OCI-LY1 (cell line): ENCODE measurements around the gene TNS4.

Source experiments
- H2AFZ ChIP-seq: fragments of 200-600 bp; sonication (generic), shearing (Covaris generic); 2 replicates; pipeline ENCODE4 v1.6.0; 2014; ENCODE audit warnings: antibody characterized with exemption, mild to moderate bottlenecking, low read length
- H3F3A ChIP-seq: fragments of 200-600 bp; sonication (generic), shearing (Covaris generic); 2 replicates; pipeline ENCODE4 v1.6.0; 2014; ENCODE audit warnings: mild to moderate bottlenecking, antibody characterized with exemption, low read length, moderate library complexity; ENCODE audit not compliant: insufficient read depth
- H3K27ac ChIP-seq: fragments of 200-600 bp; sonication (generic); 2 replicates; pipeline ENCODE4 v1.5.1; 2014; ENCODE audit warnings: low read length, mixed run types, mild to moderate bottlenecking, low read depth; ENCODE audit not compliant: poor library complexity, severe bottlenecking
- H3K27me3 ChIP-seq: fragments of 200-600 bp; sonication (generic); 2 replicates; pipeline ENCODE4 v1.6.0; 2014; ENCODE audit warnings: antibody characterized with exemption, mild to moderate bottlenecking, low read length, moderate library complexity; ENCODE audit not compliant: insufficient read depth
- H3K36me3 ChIP-seq: fragments of 200-600 bp; sonication (generic); 2 replicates; pipeline ENCODE4 v1.6.1; 2014; ENCODE audit warnings: mild to moderate bottlenecking, antibody characterized with exemption, low read length, moderate library complexity, mixed read lengths; ENCODE audit not compliant: insufficient read depth
- H3K4me1 ChIP-seq: fragments of 200-600 bp; sonication (generic); 2 replicates; pipeline ENCODE4 v1.5.1; 2014; ENCODE audit warnings: mild to moderate bottlenecking, low read length, moderate library complexity; ENCODE audit not compliant: insufficient read depth, severe bottlenecking
- H3K4me2 ChIP-seq: fragments of 200-600 bp; sonication (generic), shearing (Covaris generic); 2 replicates; pipeline ENCODE4 v1.6.1; 2014; ENCODE audit warnings: low read length
- H3K4me3 ChIP-seq: fragments of 200-600 bp; sonication (generic); 2 replicates; pipeline ENCODE4 v1.5.1; 2014; ENCODE audit warnings: low read length, low read depth, mild to moderate bottlenecking, mixed read lengths; ENCODE audit not compliant: poor library complexity, severe bottlenecking
- H3K79me2 ChIP-seq: fragments of 200-600 bp; shearing (Covaris generic); 2 replicates; pipeline ENCODE4 v1.6.1; 2016; ENCODE audit warnings: mixed run types, low read length, mixed read lengths; ENCODE audit not compliant: insufficient read depth
- H3K9ac ChIP-seq: fragments of 200-600 bp; sonication (generic), shearing (Covaris generic); 2 replicates; pipeline ENCODE4 v1.6.1; 2014; ENCODE audit warnings: mild to moderate bottlenecking, low read length, mixed read lengths
- H3K9me2 ChIP-seq: fragments of 200-600 bp; sonication (generic), shearing (Covaris generic); 2 replicates; pipeline ENCODE4 v1.6.1; 2014; ENCODE audit warnings: low read depth, mild to moderate bottlenecking, low read length, mixed read lengths
- H3K9me3 ChIP-seq: fragments of 200-600 bp; shearing (Covaris generic); 2 replicates; pipeline ENCODE4 v1.6.1; 2014; ENCODE audit warnings: low read length, mixed read lengths
- H4K20me1 ChIP-seq: fragments of 200-600 bp; sonication (generic), shearing (Covaris generic); 2 replicates; pipeline ENCODE4 v1.6.0; 2016; ENCODE audit warnings: mild to moderate bottlenecking, low read length; ENCODE audit not compliant: insufficient read depth
- EZH2 ChIP-seq: fragments of 200-600 bp; sonication (generic), shearing (Covaris generic); IDR thresholded peaks from 2 replicates; pipeline ENCODE4 v1.8.0; 2017; ENCODE audit warnings: borderline replicate concordance, mixed run types, mild to moderate bottlenecking, antibody characterized with exemption, low read length, moderate library complexity, mixed read lengths
- TF ChIP-seq, protein P1 (sequence below): fragments of 200-600 bp; sonication (generic), shearing (Covaris generic); IDR thresholded peaks from 2 replicates; pipeline ENCODE4 v1.5.1; 2017; ENCODE audit warnings: mild to moderate bottlenecking, antibody characterized with exemption, low read length, moderate library complexity, mixed read lengths

TNS4 gene

GRCh38 chr17:40501499-40501911 is at the start of gene TNS4:
Gene TNS4, minus strand, starts transcription at chr17:40501623. Its CDS starts 5,198 bp downstream, at chr17:40496425.
- no peaks in the 10 kb centered on the region for H3K79me2 ChIP-seq
- no peak within 1 kb of the TSS for H3K27ac ChIP-seq
- H3K4me1 ChIP-seq, result no peaks in the 10 kb centered on the region
- no peaks in the 10 kb centered on the region for H3F3A ChIP-seq
- no peak within 1 kb of the TSS for H3K4me3 ChIP-seq
- TF ChIP-seq, protein P1, sequence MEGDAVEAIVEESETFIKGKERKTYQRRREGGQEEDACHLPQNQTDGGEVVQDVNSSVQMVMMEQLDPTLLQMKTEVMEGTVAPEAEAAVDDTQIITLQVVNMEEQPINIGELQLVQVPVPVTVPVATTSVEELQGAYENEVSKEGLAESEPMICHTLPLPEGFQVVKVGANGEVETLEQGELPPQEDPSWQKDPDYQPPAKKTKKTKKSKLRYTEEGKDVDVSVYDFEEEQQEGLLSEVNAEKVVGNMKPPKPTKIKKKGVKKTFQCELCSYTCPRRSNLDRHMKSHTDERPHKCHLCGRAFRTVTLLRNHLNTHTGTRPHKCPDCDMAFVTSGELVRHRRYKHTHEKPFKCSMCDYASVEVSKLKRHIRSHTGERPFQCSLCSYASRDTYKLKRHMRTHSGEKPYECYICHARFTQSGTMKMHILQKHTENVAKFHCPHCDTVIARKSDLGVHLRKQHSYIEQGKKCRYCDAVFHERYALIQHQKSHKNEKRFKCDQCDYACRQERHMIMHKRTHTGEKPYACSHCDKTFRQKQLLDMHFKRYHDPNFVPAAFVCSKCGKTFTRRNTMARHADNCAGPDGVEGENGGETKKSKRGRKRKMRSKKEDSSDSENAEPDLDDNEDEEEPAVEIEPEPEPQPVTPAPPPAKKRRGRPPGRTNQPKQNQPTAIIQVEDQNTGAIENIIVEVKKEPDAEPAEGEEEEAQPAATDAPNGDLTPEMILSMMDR, result no peak
- TF ChIP-seq EZH2, result no peak
- H3K9me2 ChIP-seq, result no peaks in the 10 kb centered on the region
- peaks cover 9% of the 10 kb centered on the region; the same call in 1 of the 2 replicates for H3K27me3 ChIP-seq
- H3K9ac ChIP-seq, result no peak within 1 kb of the TSS
- H3K36me3 ChIP-seq, result no peaks in the 10 kb centered on the region
- H3K9me3 ChIP-seq, result no peaks in the 10 kb centered on the region
- no peaks in the 10 kb centered on the region for H4K20me1 ChIP-seq
- H3K4me2 ChIP-seq, result no peak within 1 kb of the TSS
- H2AFZ ChIP-seq, result no peak within 1 kb of the TSS

DNA sequence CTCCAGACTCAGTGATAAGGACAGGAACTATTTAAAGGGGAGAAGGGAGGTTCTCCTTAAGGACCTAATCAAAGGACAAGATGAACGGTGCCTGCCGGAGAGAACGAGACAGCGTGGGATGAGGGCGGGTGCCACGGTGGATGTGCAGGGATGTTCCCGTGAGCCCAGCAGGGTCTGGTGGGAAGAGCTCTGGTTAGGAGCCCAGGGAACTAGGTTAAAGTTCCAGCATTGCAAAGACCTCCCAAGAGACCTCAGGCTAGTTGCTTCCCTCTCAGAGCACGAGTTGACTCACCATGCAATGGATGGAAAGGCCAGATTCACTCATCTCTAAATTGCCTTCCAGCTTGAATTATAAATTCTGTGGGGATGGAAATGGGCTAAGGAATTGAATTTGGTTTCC is 49.2 kb upstream of the TNS4 start:
- Histone ChIP-seq H3K79me2 (no peaks in the 10 kb centered on the region), H3K27ac (no peak overlapping the region), H4K20me1 (no peaks in the 10 kb centered on the region), H3F3A (no peaks in the 10 kb centered on the region), H3K9me2 (no peaks in the 10 kb centered on the region), H3K27me3 (no peaks in the 10 kb centered on the region), H2AFZ (no peak overlapping the region), H3K4me2 (no peak overlapping the region), H3K4me3 (no peak overlapping the region), H3K36me3 (no peaks in the 10 kb centered on the region), H3K4me1 (peaks cover 45% of the 10 kb centered on the region), H3K9me3 (no peaks in the 10 kb centered on the region), H3K9ac (no peak overlapping the region)
- no peak for TF ChIP-seq EZH2
- TF ChIP-seq, protein P1, result no peak

GRCh38 chr17:40548982-40549685 is 47.7 kb upstream of the TNS4 start:
- no peak overlapping the region for H3K27ac ChIP-seq
- H3K4me3 ChIP-seq, result no peak overlapping the region
- H2AFZ ChIP-seq, result no peak overlapping the region
- H4K20me1 ChIP-seq, result no peaks in the 10 kb centered on the region
- no peaks in the 10 kb centered on the region for H3K9me2 ChIP-seq
- no peaks in the 10 kb centered on the region for H3K79me2 ChIP-seq
- H3F3A ChIP-seq, result no peaks in the 10 kb centered on the region
- H3K27me3 ChIP-seq, result no peaks in the 10 kb centered on the region
- H3K4me1 ChIP-seq, result peaks cover 42% of the 10 kb centered on the region
- no peak for TF ChIP-seq EZH2
- TF ChIP-seq, protein P1, result no peak
- H3K9me3 ChIP-seq, result no peaks in the 10 kb centered on the region
- H3K36me3 ChIP-seq, result no peaks in the 10 kb centered on the region
- no peak overlapping the region for H3K9ac ChIP-seq
- H3K4me2 ChIP-seq, result no peak overlapping the region
